SH-SY5Y (cell line): ENCODE results near the gene SLC45A2.

Experiments used
- GATA2 ChIP-seq: IDR thresholded peaks from 2 replicates; pipeline ENCODE4 v1.6.1; 2011; ENCODE audit warnings: mild to moderate bottlenecking, low read depth, low read length
- GATA3 ChIP-seq: IDR thresholded peaks from 2 replicates; pipeline ENCODE4 v1.6.1; 2011; ENCODE audit warnings: low read depth, mild to moderate bottlenecking, low read length, moderate library complexity

- TF ChIP-seq GATA3 (no peak), GATA2 (no peak)
Measured at GRCh38 chr5:33941090-33941489, 43.4 kb downstream of the SLC45A2 start.
